Breast epithelium (tissue), 3 donors: ENCODE measurements around the gene LRRC4.

Experiments used
- POLR2A ChIP-seq: fragments of 450-650 bp; IDR thresholded peaks from one replicate; pipeline ENCODE4 v1.6.1; 2016; ENCODE audit warnings: antibody characterized with exemption, mild to moderate bottlenecking, moderate library complexity
- POLR2AphosphoS5 ChIP-seq, 3 donors: sonication (generic); formaldehyde crosslinking; IDR thresholded peaks; one replicate each; pipeline ENCODE4 v1.6.1; 2017; ENCODE audit warnings: antibody characterized with exemption in 3 of 3
- TF ChIP-seq, protein P1 (sequence below), 3 donors: fragments of 450-650 bp; IDR thresholded peaks; one replicate each; pipeline ENCODE4 v1.5.1; 2016 to 2017; ENCODE audit warnings: antibody characterized with exemption in 3 of 3, mild to moderate bottlenecking in 3 of 3, moderate library complexity in 3 of 3

DNA sequence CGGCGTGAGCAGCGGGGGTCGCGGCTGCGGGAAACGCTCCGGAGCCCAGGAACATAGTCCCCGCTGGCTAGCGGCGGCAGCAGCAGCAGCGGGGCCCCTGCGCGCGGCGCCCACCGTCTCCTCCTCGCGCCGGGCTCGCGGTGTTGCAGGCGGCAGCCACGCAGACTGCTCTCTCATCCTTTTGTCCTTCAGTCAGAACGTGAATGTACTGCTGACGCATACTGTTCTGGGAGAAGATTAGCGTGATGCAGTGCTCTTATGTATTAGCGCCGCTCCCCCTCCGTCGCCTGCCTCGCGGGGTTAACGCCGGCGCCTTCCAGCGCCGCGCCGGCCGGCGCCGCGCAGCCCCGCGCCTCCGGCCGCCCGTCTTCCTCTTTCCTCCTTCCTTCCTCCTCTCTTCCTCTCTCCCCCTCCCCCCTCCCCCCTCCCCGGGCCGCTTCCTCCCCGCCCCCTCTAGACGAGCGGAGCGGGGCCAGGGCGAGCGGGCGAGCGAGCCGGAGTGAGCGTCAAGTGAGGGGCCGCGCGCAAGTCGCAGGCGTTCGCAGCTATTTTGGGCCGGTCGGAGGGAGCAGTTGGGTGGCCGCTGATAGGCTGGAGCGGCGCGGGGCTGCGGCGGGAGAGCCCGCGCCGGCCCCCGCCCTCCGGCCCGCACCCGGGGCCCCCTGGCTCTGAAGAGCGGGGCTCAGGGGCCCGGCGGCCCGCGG lies 816 bp upstream of the LRRC4 start:
- TF ChIP-seq, protein P1, sequence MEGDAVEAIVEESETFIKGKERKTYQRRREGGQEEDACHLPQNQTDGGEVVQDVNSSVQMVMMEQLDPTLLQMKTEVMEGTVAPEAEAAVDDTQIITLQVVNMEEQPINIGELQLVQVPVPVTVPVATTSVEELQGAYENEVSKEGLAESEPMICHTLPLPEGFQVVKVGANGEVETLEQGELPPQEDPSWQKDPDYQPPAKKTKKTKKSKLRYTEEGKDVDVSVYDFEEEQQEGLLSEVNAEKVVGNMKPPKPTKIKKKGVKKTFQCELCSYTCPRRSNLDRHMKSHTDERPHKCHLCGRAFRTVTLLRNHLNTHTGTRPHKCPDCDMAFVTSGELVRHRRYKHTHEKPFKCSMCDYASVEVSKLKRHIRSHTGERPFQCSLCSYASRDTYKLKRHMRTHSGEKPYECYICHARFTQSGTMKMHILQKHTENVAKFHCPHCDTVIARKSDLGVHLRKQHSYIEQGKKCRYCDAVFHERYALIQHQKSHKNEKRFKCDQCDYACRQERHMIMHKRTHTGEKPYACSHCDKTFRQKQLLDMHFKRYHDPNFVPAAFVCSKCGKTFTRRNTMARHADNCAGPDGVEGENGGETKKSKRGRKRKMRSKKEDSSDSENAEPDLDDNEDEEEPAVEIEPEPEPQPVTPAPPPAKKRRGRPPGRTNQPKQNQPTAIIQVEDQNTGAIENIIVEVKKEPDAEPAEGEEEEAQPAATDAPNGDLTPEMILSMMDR (IDR thresholded peaks at IDR 0.05): no peak
- no peak for TF ChIP-seq POLR2A
- no peak for TF ChIP-seq POLR2AphosphoS5 (IDR thresholded peaks at IDR 0.05)
